ENCODE measurements around the gene STEAP3.

GRCh38 chr2:119243621-119244020, 20.0 kb downstream of the STEAP3 start:
- no peak for TF ChIP-seq CTCF (IDR thresholded peaks at IDR 0.05)
- no peak for TF ChIP-seq POLR2A (IDR thresholded peaks at IDR 0.05)
- TF ChIP-seq EP300 (IDR thresholded peaks at IDR 0.05) = no peak
- no peak for TF ChIP-seq POLR2AphosphoS5 (IDR thresholded peaks at IDR 0.05)

All from suprapubic skin (tissue), 4 donors.